Keratinocyte (primary cell): ENCODE data around the gene RAB12. TPM values are rescaled to one million over a fixed set of nuclear protein-coding genes. Genes with fewer than 3 reads are reported as not detected.

Experiments used
- DNase-seq: peaks from one replicate; pipeline ENCODE4 v3.0.0-alpha.2; 2011; ENCODE audit warnings: low read depth, missing footprints, low spot score
- FAIRE-seq: peaks from 2 replicates; lab custom pipeline; 2011; peaks lifted over from hg19 to GRCh38; lab: Jason Lieb, UNC
- H2AFZ ChIP-seq: 2 replicates; pipeline ENCODE4 v1.6.0; 2012; ENCODE audit warnings: low read length, control low read depth, inconsistent platforms; ENCODE audit not compliant: control insufficient read depth
- H3K27ac ChIP-seq: 2 replicates; pipeline ENCODE4 v1.5.1; 2011; ENCODE audit warnings: low read length; ENCODE audit not compliant: control insufficient read depth, insufficient read depth
- H3K27me3 ChIP-seq: 3 replicates; pipeline ENCODE4 v1.6.0; 2011; ENCODE audit warnings: low read length; ENCODE audit not compliant: control insufficient read depth, insufficient read depth; ENCODE audit errors: extremely low read depth
- H3K36me3 ChIP-seq, 2 experiments: 2 replicates in 1 of 2; 3 replicates in 1 of 2; pipeline ENCODE4 v1.5.1; 2011; ENCODE audit warnings: low read length in 2 of 2, mild to moderate bottlenecking in 1 of 2; ENCODE audit not compliant: control insufficient read depth in 2 of 2, insufficient read depth in 2 of 2; ENCODE audit errors: extremely low read depth in 1 of 2
- H3K4me1 ChIP-seq: 3 replicates; pipeline ENCODE4 v1.5.1; 2011; ENCODE audit warnings: low read length; ENCODE audit not compliant: control insufficient read depth, insufficient read depth; ENCODE audit errors: extremely low read depth
- H3K4me2 ChIP-seq: 3 replicates; pipeline ENCODE4 v1.6.0; 2011; ENCODE audit warnings: low read depth, low read length; ENCODE audit not compliant: control insufficient read depth, insufficient read depth; ENCODE audit errors: extremely low read depth
- H3K4me3 ChIP-seq, 3 experiments: fragments of 200-600 bp in 1 of 3; sonication (generic) in 1 of 3; 2 replicates in 2 of 3; 3 replicates in 1 of 3; pipeline ENCODE4 v1.5.1; 2011 to 2016; ENCODE audit warnings: low read length in 3 of 3, mild to moderate bottlenecking in 3 of 3, control low read depth in 2 of 3, inconsistent platforms in 1 of 3, low read depth in 1 of 3, mixed read lengths in 1 of 3, mixed run types in 1 of 3, moderate library complexity in 1 of 3; ENCODE audit not compliant: control insufficient read depth in 2 of 3, insufficient read depth in 2 of 3; ENCODE audit errors: extremely low read depth in 1 of 3
- H3K79me2 ChIP-seq: 2 replicates; pipeline ENCODE4 v1.6.0; 2012; ENCODE audit warnings: low read length; ENCODE audit not compliant: control insufficient read depth, insufficient read depth
- H3K9ac ChIP-seq: 3 replicates; pipeline ENCODE4 v1.6.0; 2011; ENCODE audit warnings: low read length; ENCODE audit not compliant: control insufficient read depth, insufficient read depth; ENCODE audit errors: extremely low read depth
- H3K9me1 ChIP-seq: 3 replicates; pipeline ENCODE4 v1.6.0; 2011; ENCODE audit warnings: low read length; ENCODE audit not compliant: control insufficient read depth, insufficient read depth; ENCODE audit errors: extremely low read depth
- H3K9me3 ChIP-seq: 2 replicates; pipeline ENCODE4 v1.5.1; 2012; ENCODE audit warnings: low read depth, low read length; ENCODE audit not compliant: control insufficient read depth
- H4K20me1 ChIP-seq: 3 replicates; pipeline ENCODE4 v1.6.0; 2011; ENCODE audit warnings: low read length; ENCODE audit not compliant: control insufficient read depth, insufficient read depth; ENCODE audit errors: extremely low read depth
- CTCF ChIP-seq, 3 experiments: IDR thresholded peaks in 1 of 3; conservative IDR thresholded peaks in 1 of 3; optimal IDR thresholded peaks in 1 of 3; 2 replicates in 2 of 3; 3 replicates in 1 of 3; pipeline versions ENCODE3 to v1.5.1; 2011; ENCODE audit warnings: low read length in 3 of 3, mild to moderate bottlenecking in 3 of 3, moderate library complexity in 2 of 3, control low read depth in 1 of 3, inconsistent platforms in 1 of 3; ENCODE audit not compliant: insufficient read depth in 2 of 3; ENCODE audit errors: extremely low read depth in 1 of 3
- EZH2 ChIP-seq: IDR thresholded peaks from one replicate; pipeline ENCODE4 v1.6.1; 2012; ENCODE audit warnings: inconsistent platforms, mild to moderate bottlenecking, low read length, moderate library complexity
- dilution Hi-C: fragments of 300-500 bp; cut with MboI; formaldehyde crosslinking; loops from one replicate; pipeline ENCODE4 v1.7.0; 2020; ENCODE audit warnings: low sequenced_read_pairs; ENCODE audit not compliant: extremely low pct_ligation_motif_present
- polyA minus RNA-seq, 3 experiments: library from RNA; depleted of rRNA, polyadenylated mRNA; stranded (reverse); fragments of >200 nt; gene quantifications; 1 replicate in 1 of 3; 2 replicates in 1 of 3; 3 replicates in 1 of 3; pipeline ENCODE4 v1.2.3, GENCODE V29; 2011
- polyA plus RNA-seq, 5 experiments: library from polyadenylated mRNA; depleted of rRNA in 3 of 5; stranded (reverse) in 3 of 5; stranded (forward) in 1 of 5; unstranded in 1 of 5; fragments of >200 nt; gene quantifications; 1 replicate in 1 of 5; 2 replicates in 3 of 5; 3 replicates in 1 of 5; pipeline versions ENCODE4 v1.2.1 to v1.2.3, GENCODE V29; 2011 to 2012; ENCODE audit warnings: missing spikeins in 2 of 5, low read depth in 1 of 5, low replicate concordance in 1 of 5

Gene RAB12
- polyA plus RNA-seq (23.7 to 46.4 TPM (median 24.3 TPM) in 3 replicates), polyA minus RNA-seq (4.4 to 39.7 TPM (median 18.5 TPM) in 3 replicates)
- 51.4 TPM for polyA plus RNA-seq (2011; ENCODE audit: low read depth)
- polyA plus RNA-seq (2011; cell fraction: cytosol; rRNA removed), result 30.8 and 55.3 TPM in 2 replicates
- 34.4 and 46.0 TPM in 2 replicates for polyA plus RNA-seq (2011; cell fraction: nucleus; rRNA removed)
- polyA plus RNA-seq (2012; ENCODE audit: low replicate concordance), result 28.7 and 31.5 TPM in 2 replicates
- 29.9 TPM for polyA minus RNA-seq (2011; cell fraction: cytosol; rRNA and poly(A)+ RNA removed)
- polyA minus RNA-seq (2011; cell fraction: nucleus; rRNA and poly(A)+ RNA removed), result 11.4 and 27.6 TPM in 2 replicates

- FAIRE-seq, result no peak
- H3K4me1 ChIP-seq, result peaks cover 35% of the 10 kb centered on the region
These were observed at the start of gene RAB12 for GRCh38 chr18:8608795-8609658. RAB12 (plus strand) TSS chr18:8609437; CDS start chr18:8609440, 3 bp downstream.

GRCh38 chr18:8559612-8560186 is 49.5 kb upstream of the RAB12 start:
- Histone ChIP-seq H3K27ac (no peak overlapping the region), H4K20me1 (no peaks in the 10 kb centered on the region), H3K36me3 (no peaks in the 10 kb centered on the region), H3K4me3 (no peak overlapping the region), H2AFZ (no peak overlapping the region), H3K9me1 (no peaks in the 10 kb centered on the region), H3K9ac (no peak overlapping the region), H3K27me3 (peaks cover 3% of the 10 kb centered on the region), H3K79me2 (no peaks in the 10 kb centered on the region), H3K9me3 (no peaks in the 10 kb centered on the region), H3K4me2 (no peak overlapping the region), H3K4me1 (peaks cover 3% of the 10 kb centered on the region)
- TF ChIP-seq CTCF (optimal IDR thresholded peaks at IDR 0.05 in 1 of 3, IDR thresholded peaks at IDR 0.05 in 1 of 3, conservative IDR thresholded peaks at IDR 0.05 in 1 of 3; ENCODE audit: extremely low read depth in 1 of 3, insufficient read depth in 2 of 3, low read length in 3 of 3) (no peak), EZH2 (no peak)
- no peak for FAIRE-seq
- dilution Hi-C loops, result no loop called here
- DNase-seq, result no peak

More at GRCh38 chr18:8608795-8609658, at the start of gene RAB12:
- H3K9me1 ChIP-seq, result no peaks in the 10 kb centered on the region
- peak within 1 kb of the TSS; percentile 90 for H3K9ac ChIP-seq
- no peak for DNase-seq
- H3K27ac ChIP-seq, result peak within 1 kb of the TSS; percentile 80
- no peaks in the 10 kb centered on the region for H3K27me3 ChIP-seq
- H3K4me2 ChIP-seq, result peak within 1 kb of the TSS; percentile 98
- dilution Hi-C loops, result no loop called here
- H4K20me1 ChIP-seq, result peaks cover 7% of the 10 kb centered on the region
- TF ChIP-seq CTCF (optimal IDR thresholded peaks at IDR 0.05 in 1 of 3, IDR thresholded peaks at IDR 0.05 in 1 of 3, conservative IDR thresholded peaks at IDR 0.05 in 1 of 3; ENCODE audit: extremely low read depth in 1 of 3, insufficient read depth in 2 of 3, low read length in 3 of 3) (peak in 2 of 3 experiments; percentile 53 to 74), EZH2 (no peak)
- no peaks in the 10 kb centered on the region for H3K9me3 ChIP-seq
- no peaks in the 10 kb centered on the region for H3K36me3 ChIP-seq
- H2AFZ ChIP-seq, result peak within 1 kb of the TSS; percentile 94
- H3K79me2 ChIP-seq, result peaks cover 45% of the 10 kb centered on the region
- peak within 1 kb of the TSS; percentile 76 to 93 (median 90) for H3K4me3 ChIP-seq
